Measurements from ENCODE around the gene TGFA.

Gene TGFA

GRCh38 chr2:70463997-70464396, 89.6 kb downstream of the TGFA start:
- no peak for DNase-seq

- DNase-seq, result no peak
These were observed 90.0 kb downstream of the TGFA start for GRCh38 chr2:70463581-70463980.

GRCh38 chr2:70461981-70462876, 91.4 kb downstream of the TGFA start:
- DNase-seq, result no peak

DNA sequence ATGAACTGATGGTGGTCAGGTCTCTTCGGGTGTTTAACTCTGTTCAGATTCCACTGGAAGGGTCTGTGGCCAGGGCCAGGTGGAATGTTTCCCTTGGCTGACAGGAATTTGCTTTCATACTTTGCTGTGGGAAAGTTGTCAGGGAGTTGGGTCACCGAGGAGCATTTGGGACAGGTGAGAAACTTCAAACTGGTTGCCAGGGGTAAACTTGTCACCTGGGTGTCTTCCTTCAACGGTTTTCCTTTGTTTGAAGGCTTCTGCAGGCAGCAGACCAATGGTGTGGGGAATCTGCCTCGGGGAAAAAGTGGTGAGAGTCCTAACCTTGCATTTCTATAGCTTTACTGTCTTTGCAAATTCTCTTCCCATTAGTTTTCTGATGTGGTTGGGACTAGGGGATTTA, 92.2 kb downstream of the TGFA start:
- no peak for DNase-seq

GRCh38 chr2:70460333-70460732, 93.3 kb downstream of the TGFA start:
- DNase-seq, result peak in 1 of 51 donors; percentile 2

- no peak for DNase-seq
These were observed 95.0 kb downstream of the TGFA start for GRCh38 chr2:70458661-70459060.

DNA sequence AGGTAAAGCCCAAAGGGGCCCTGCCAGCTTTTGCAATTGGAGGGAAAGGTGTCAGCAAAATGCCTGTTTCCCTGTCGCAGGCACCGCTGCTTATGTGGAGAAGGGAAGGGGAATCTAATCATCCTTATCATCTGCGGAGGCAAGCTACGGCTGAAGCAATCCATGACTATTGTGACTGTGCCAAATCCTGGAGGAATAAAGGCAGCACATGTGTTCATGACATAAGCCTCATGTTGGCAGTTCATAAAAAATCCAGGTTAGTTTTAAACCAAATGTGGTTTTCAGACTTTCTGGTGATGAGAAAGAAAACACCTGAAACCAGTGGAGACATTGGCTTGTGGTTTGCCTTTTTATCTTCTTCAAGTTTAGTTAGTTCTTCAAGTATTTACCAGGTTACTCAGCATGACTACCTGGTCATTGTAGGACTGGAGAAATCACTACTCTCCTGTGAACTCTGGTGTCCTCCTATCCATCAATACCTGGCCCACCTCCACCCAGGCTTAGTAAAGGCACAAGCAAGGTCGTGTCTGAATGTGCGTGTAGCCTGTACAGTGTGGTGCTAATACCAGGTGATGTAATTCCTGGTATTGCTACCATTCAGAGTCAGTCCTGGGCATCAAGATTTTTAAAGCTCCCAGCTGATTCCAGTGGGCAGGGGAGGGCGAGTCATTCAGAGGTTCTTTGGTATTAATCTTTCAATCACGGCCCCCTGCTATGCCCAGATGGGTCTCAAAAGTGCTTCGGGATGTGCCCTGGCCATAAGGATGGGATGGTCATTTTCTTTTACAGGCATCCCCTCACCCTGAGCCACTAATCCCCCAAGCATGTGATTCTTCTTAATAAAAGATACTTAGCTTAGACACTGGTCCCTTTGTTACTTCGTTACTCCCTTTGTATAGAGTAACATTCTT, 96.8 kb downstream of the TGFA start:
- DNase-seq, result no peak

GRCh38 chr2:70454936-70455544, 98.6 kb downstream of the TGFA start:
- no peak for DNase-seq

DNA sequence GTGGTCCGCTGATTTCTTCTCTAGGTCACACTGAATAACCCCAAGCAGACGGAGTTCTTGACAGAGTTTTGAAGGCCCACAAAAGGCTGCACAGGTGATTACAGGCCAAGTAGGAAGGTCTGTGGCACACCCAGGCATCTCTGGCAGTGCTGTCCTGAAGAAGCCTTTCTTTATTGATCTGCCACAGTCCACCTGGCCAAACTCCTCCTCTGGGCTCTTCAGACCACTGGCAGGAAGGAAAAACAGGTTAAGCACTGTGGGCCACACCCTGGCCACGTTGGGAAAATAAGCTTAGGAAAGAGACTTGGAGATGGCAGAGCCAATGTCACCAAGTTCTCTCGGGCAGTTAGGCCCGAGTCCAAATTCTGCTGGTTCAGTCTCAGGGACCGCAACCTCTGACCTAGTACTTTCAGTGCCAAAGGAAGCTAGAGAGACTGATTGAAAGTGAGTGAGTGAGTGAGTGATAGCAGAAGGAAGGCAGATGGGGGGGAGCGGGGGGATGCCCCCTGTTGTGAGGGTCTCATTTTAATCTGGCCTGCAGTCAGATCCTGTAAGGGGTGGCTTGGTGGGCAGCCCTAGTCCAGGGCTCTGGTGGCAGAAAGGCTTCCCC, 102.9 kb downstream of the TGFA start:
- no peak for DNase-seq

- DNase-seq, result no peak
These were observed 105.6 kb downstream of the TGFA start for GRCh38 chr2:70448041-70448440.

- no peak for DNase-seq
These were observed 109.9 kb downstream of the TGFA start for GRCh38 chr2:70443726-70444125.

GRCh38 chr2:70443078-70443465, 110.6 kb downstream of the TGFA start:
- no peak for DNase-seq

GRCh38 chr2:70442301-70443077, 111.1 kb downstream of the TGFA start:
- DNase-seq, result no peak

- DNase-seq, result no peak
These were observed 113.0 kb downstream of the TGFA start for GRCh38 chr2:70440621-70441020.

DNA sequence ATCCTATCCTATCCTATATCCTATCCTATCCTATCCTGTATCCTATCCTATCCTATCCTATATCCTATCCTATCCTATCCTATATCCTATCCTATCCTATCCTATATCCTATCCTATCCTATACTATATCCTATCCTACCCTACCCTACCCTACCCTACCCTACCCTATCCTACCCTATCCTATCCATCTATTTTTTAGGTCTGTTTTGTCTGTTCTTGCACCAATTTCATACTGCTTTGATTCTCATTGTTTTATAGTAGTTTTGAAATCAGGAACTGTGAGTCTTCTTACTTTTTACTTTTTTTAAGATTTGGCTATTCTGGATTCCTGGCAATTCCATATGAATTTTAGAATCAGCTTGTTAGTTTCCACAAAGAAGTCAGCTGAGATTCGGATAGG, 118.5 kb downstream of the TGFA start:
- no peak for DNase-seq

DNA sequence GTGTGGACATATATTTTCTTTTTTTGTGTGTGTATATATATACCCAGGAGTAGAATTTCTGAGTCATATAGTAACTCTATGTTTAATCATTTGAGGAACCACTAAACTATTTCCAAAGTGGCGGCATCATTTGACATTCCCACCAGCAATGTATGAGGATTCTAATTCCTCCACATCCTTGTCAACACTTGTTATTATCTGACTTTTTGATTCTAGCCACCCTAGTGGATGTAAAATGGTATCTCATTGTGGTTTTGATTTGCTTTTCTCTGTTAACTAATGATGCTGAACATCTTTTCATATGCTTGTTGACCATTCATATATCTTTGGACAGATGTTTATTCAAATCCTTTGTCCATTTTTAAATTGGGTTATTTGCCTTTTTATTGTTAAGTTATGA, 120.3 kb downstream of the TGFA start:
- DNase-seq, result no peak

DNA sequence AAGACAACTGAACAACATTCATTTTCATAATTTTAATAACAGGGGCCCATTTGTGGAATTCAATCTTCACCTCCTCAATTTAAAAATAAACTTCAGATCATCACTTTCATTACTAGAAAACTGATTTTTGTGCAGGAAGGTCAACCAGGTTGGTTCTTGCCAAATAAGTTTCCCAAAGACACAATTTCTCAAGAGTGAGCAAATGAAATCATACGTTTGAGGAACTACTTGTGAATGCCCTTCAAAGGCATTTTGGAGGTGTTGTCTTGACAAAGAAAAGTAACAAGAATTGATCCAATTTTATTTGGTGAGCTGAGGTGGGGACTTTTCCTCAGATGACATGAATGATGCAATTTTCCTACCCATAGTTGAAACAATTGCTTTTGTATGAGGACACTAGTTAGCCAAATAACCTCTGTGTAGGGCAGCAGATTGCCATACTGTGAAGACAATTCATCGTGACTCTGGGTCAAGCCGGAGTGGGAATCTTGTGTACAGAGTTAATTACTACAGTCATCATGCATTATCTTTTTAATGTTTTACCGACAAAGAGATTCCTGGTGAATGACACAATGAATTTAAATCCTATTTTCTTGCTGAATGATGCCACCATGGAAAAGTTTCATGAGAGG, 121.8 kb downstream of the TGFA start:
- DNase-seq, result no peak

GRCh38 chr2:70426341-70426740, 127.3 kb downstream of the TGFA start:
- DNase-seq, result no peak

DNA sequence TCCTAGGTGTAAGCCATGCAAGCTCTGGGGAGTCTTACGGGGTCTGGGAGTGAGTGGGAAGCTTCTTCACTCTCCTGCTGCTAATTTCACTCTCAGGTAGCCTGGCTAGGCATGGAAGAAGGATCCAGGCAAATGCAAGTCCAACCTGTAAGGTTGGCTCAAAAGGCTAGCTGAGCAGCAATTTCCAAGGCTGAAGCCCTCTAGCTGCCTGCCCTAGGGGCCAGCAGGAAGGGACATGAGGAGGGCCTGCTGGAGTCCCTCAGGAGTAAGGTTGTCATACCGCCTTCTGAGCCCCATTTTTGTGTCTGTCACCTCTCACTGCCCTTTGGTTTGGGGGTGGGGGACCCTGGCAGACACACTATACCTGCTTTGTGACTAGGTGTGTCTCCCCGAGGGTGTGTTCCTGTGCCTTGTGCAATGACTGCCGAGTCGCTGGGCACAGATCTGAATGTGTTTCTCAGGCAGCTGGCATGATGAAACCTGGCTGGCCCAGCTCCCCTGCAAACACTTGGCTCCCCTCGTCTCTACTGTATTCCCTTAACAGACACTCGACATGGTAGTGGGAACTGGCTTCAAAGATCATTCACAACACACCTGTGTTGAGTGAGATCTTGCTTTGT, 127.8 kb downstream of the TGFA start:
- DNase-seq, result no peak

- no peak for DNase-seq
These were observed 132.9 kb downstream of the TGFA start for GRCh38 chr2:70420740-70421139.

All from hypothalamus (tissue), 51 donors.